ENCODE measurements around the gene SPATC1L. TPM values are rescaled to one million over a fixed set of nuclear protein-coding genes. Genes with fewer than 3 reads are reported as not detected.
A peak's percentile ranks its signal among the peaks of the same experiment; 100 is the strongest.

SPATC1L gene
- total RNA-seq, 1 experiment from 2014 or later: 36.0 TPM

- H3K79me2 ChIP-seq (ENCODE audit: insufficient read depth, low read length): no peaks in the 10 kb centered on the region
- Mint-ChIP-seq H3K36me3 (ENCODE audit: insufficient read depth in 1 of 3, low read depth in 3 of 3) (peaks cover 5 to 7% (median 7%) of the 10 kb centered on the region in 3 experiments; a peak in 4 of 7 replicates), H3K27me3 (ENCODE audit: low read depth) (no peaks in the 10 kb centered on the region), H3K4me3 (no peak within 1 kb of the TSS; a peak in 1 of 5 replicates), H3K9me3 (peaks cover 5 to 6% of the 10 kb centered on the region in 2 experiments; a peak in 2 of 5 replicates), H3K4me1 (peaks cover 6 to 11% of the 10 kb centered on the region in 2 experiments), H3K27ac (peak within 1 kb of the TSS; percentile 1 to 42 (median 24); a peak in 3 of 7 replicates)
- no peaks in the 10 kb centered on the region for H3K9me3 ChIP-seq (ENCODE audit: control insufficient read depth, low read depth, low read length)
- peak; percentile 27 for DNase-seq
- no peak within 1 kb of the TSS for H3K4ac ChIP-seq (ENCODE audit: low read depth, low read length)
- H3K56ac ChIP-seq (ENCODE audit: insufficient read length, low read depth, low read length): no peak within 1 kb of the TSS
- H3K79me1 ChIP-seq (ENCODE audit: insufficient read depth, low read depth, low read length, poor library complexity, severe bottlenecking): no peaks in the 10 kb centered on the region
- H4K20me1 ChIP-seq (ENCODE audit: control insufficient read depth, insufficient read depth, insufficient read length): no peaks in the 10 kb centered on the region
- no peak within 1 kb of the TSS for H3K18ac ChIP-seq (ENCODE audit: insufficient read length, low read depth, low read length)
- no peak within 1 kb of the TSS for H2AK5ac ChIP-seq (ENCODE audit: insufficient read length, low read length)
- no peak within 1 kb of the TSS for H3K4me2 ChIP-seq (ENCODE audit: insufficient read depth, insufficient read length, low read length)
- H2BK120ac ChIP-seq (ENCODE audit: low read depth, low read length, poor library complexity, severe bottlenecking): no peak within 1 kb of the TSS
- no peak within 1 kb of the TSS for H4K91ac ChIP-seq (ENCODE audit: insufficient read length, low read depth, low read length)
- no peak within 1 kb of the TSS for H3K9ac ChIP-seq (ENCODE audit: extremely low read depth, insufficient read length, low read length)
- no peaks in the 10 kb centered on the region for H3K23me2 ChIP-seq (ENCODE audit: insufficient read length, low read depth, low read length, poor library complexity, severe bottlenecking)
- TF ChIP-seq CTCF (conservative IDR thresholded peaks at IDR 0.05): no peak
- no CpG with 5 or more reads among the region's 34 CpGs for WGBS (ENCODE audit: extremely low coverage, insufficient read length, low lambda C conversion rate)
- H4K5ac ChIP-seq (ENCODE audit: insufficient read length, low read depth, low read length): no peak within 1 kb of the TSS
- no peak within 1 kb of the TSS for H2BK15ac ChIP-seq (ENCODE audit: low read depth, low read length)
- H2AFZ ChIP-seq (ENCODE audit: low read length): no peak within 1 kb of the TSS
- H2BK5ac ChIP-seq (ENCODE audit: insufficient read length, low read length): no peak within 1 kb of the TSS
- no peak within 1 kb of the TSS for H3T11ph ChIP-seq (ENCODE audit: low read length)
- no peaks in the 10 kb centered on the region for H3K27me3 ChIP-seq (ENCODE audit: insufficient read depth, low read length)
- no peak within 1 kb of the TSS for H3K23ac ChIP-seq (ENCODE audit: insufficient read length, low read depth, low read length)
- no peak within 1 kb of the TSS for H2BK12ac ChIP-seq (ENCODE audit: insufficient read length, low read depth, low read length)
- no peak within 1 kb of the TSS for H2BK20ac ChIP-seq (ENCODE audit: low read depth, low read length, poor library complexity, severe bottlenecking)
- H3K27ac ChIP-seq (ENCODE audit: insufficient read length, low read depth, low read length): no peak within 1 kb of the TSS
- H4K8ac ChIP-seq (replicated peaks; ENCODE audit: insufficient read length, low read depth, low read length): no peak within 1 kb of the TSS
- H3K14ac ChIP-seq (ENCODE audit: insufficient read depth, low read length): no peak within 1 kb of the TSS
- H3K4me1 ChIP-seq (ENCODE audit: insufficient read depth, low read length): no peaks in the 10 kb centered on the region; the same call in 1 of the 2 replicates
Measured at GRCh38 chr21:46155514-46156377, 28.5 kb downstream of the SPATC1L start, which contains the start of gene FTCD. Gene FTCD (minus strand): TSS chr21:46155579. CDS start chr21:46155523, 56 bp downstream.

All from H9 (cell line).